ENCODE data around the gene VOPP1. TPM values are rescaled to one million over a fixed set of nuclear protein-coding genes. Genes with fewer than 3 reads are reported as not detected.
A peak's percentile ranks its signal among the peaks of the same experiment; 100 is the strongest.

Gene VOPP1
- total RNA-seq, 1 donor from 2014 or later: 90.6 TPM

- DNase-seq: no peak
- intact Hi-C loops (cut with micrococcal nuclease): no loop called here
- no peak overlapping the region for H3K4me3 Mint-ChIP-seq
- no peaks in the 10 kb centered on the region for H3K9me3 Mint-ChIP-seq
- peaks cover 25% of the 10 kb centered on the region for H3K36me3 Mint-ChIP-seq (ENCODE audit: low read depth)
- H3K27ac Mint-ChIP-seq: peak overlapping the region; percentile 56
- H3K27me3 Mint-ChIP-seq: no peaks in the 10 kb centered on the region
- H3K4me1 Mint-ChIP-seq: peaks cover 65% of the 10 kb centered on the region
Measured at GRCh38 chr7:55538538-55538937, 33.8 kb downstream of the VOPP1 start.

GRCh38 chr7:55537458-55537990 is 34.8 kb downstream of the VOPP1 start:
- H3K4me3 Mint-ChIP-seq: no peak overlapping the region
- intact Hi-C loops (cut with micrococcal nuclease): no loop called here
- peaks cover 2% of the 10 kb centered on the region for H3K27me3 Mint-ChIP-seq
- DNase-seq: no peak
- H3K36me3 Mint-ChIP-seq (ENCODE audit: low read depth): peaks cover 28% of the 10 kb centered on the region
- H3K27ac Mint-ChIP-seq: peak overlapping the region; percentile 99
- peaks cover 75% of the 10 kb centered on the region for H3K4me1 Mint-ChIP-seq
- H3K9me3 Mint-ChIP-seq: no peaks in the 10 kb centered on the region

GRCh38 chr7:55536619-55537457 is 35.5 kb downstream of the VOPP1 start:
- Mint-ChIP-seq H3K4me1 (peaks cover 79% of the 10 kb centered on the region), H3K9me3 (no peaks in the 10 kb centered on the region), H3K27ac (peak overlapping the region; percentile 99), H3K4me3 (peak overlapping the region; percentile 70), H3K27me3 (peaks cover 2% of the 10 kb centered on the region), H3K36me3 (ENCODE audit: low read depth) (peaks cover 34% of the 10 kb centered on the region)
- no peak for DNase-seq
- intact Hi-C loops (cut with micrococcal nuclease): no loop called here

GRCh38 chr7:55535617-55536016 is 36.7 kb downstream of the VOPP1 start:
- Mint-ChIP-seq H3K36me3 (ENCODE audit: low read depth) (peaks cover 38% of the 10 kb centered on the region), H3K9me3 (no peaks in the 10 kb centered on the region), H3K27me3 (peaks cover 2% of the 10 kb centered on the region), H3K4me1 (peaks cover 82% of the 10 kb centered on the region), H3K4me3 (peak overlapping the region; percentile 70), H3K27ac (peak overlapping the region; percentile 99)
- DNase-seq: no peak
- intact Hi-C loops (cut with micrococcal nuclease): loop anchor here (2.0 kb wide), 1 partner anchor 67 kb away; no protein-coding TSS in a partner anchor

- peaks cover 2% of the 10 kb centered on the region for H3K27me3 Mint-ChIP-seq
- intact Hi-C loops (cut with micrococcal nuclease): loop anchor here (1.0 to 2.0 kb wide), 5 partner anchors 18 to 66 kb away; no protein-coding TSS in a partner anchor
- H3K9me3 Mint-ChIP-seq: no peaks in the 10 kb centered on the region
- peaks cover 85% of the 10 kb centered on the region for H3K4me1 Mint-ChIP-seq
- peaks cover 40% of the 10 kb centered on the region for H3K36me3 Mint-ChIP-seq (ENCODE audit: low read depth)
- H3K27ac Mint-ChIP-seq: peak overlapping the region; percentile 99
- peak overlapping the region; percentile 70 for H3K4me3 Mint-ChIP-seq
- no peak for DNase-seq
Measured at GRCh38 chr7:55534916-55535590, 37.2 kb downstream of the VOPP1 start.

GRCh38 chr7:55534262-55534915 is 37.9 kb downstream of the VOPP1 start:
- Mint-ChIP-seq H3K4me3 (peak overlapping the region; percentile 70), H3K27ac (peak overlapping the region; percentile 99), H3K36me3 (ENCODE audit: low read depth) (peaks cover 42% of the 10 kb centered on the region), H3K9me3 (no peaks in the 10 kb centered on the region), H3K4me1 (peaks cover 87% of the 10 kb centered on the region), H3K27me3 (peaks cover 2% of the 10 kb centered on the region)
- DNase-seq: peak; percentile 93
- intact Hi-C loops (cut with micrococcal nuclease): loop anchor here (1.0 to 2.0 kb wide), 5 partner anchors 17 to 66 kb away; no protein-coding TSS in a partner anchor

- Mint-ChIP-seq H3K9me3 (no peaks in the 10 kb centered on the region), H3K27me3 (peaks cover 2% of the 10 kb centered on the region), H3K4me1 (peaks cover 84% of the 10 kb centered on the region), H3K36me3 (ENCODE audit: low read depth) (peaks cover 41% of the 10 kb centered on the region), H3K4me3 (peak overlapping the region; percentile 70), H3K27ac (peak overlapping the region; percentile 99)
- intact Hi-C loops (cut with micrococcal nuclease): loop anchor here (1.0 to 2.0 kb wide), 9 partner anchors 16 to 537 kb away; no protein-coding TSS in a partner anchor
- DNase-seq: no peak
Measured at GRCh38 chr7:55533729-55534080, 38.6 kb downstream of the VOPP1 start.

- H3K27me3 Mint-ChIP-seq: peaks cover 2% of the 10 kb centered on the region
- peak overlapping the region; percentile 70 for H3K4me3 Mint-ChIP-seq
- intact Hi-C loops (cut with micrococcal nuclease): loop anchor here (1.0 to 2.0 kb wide), 4 partner anchors 100 to 537 kb away; no protein-coding TSS in a partner anchor
- H3K9me3 Mint-ChIP-seq: no peaks in the 10 kb centered on the region
- peak overlapping the region; percentile 99 for H3K27ac Mint-ChIP-seq
- DNase-seq: peak; percentile 95
- peaks cover 78% of the 10 kb centered on the region for H3K4me1 Mint-ChIP-seq
- peaks cover 37% of the 10 kb centered on the region for H3K36me3 Mint-ChIP-seq (ENCODE audit: low read depth)
Measured at GRCh38 chr7:55533050-55533728, 39.1 kb downstream of the VOPP1 start.

- Mint-ChIP-seq H3K27ac (peak overlapping the region; percentile 99), H3K36me3 (ENCODE audit: low read depth) (peaks cover 33% of the 10 kb centered on the region), H3K27me3 (peaks cover 2% of the 10 kb centered on the region), H3K4me1 (peaks cover 73% of the 10 kb centered on the region), H3K4me3 (peak overlapping the region; percentile 70), H3K9me3 (no peaks in the 10 kb centered on the region)
- no peak for DNase-seq
- intact Hi-C loops (cut with micrococcal nuclease): loop anchor here (2.0 kb wide), 1 partner anchor 100 kb away; no protein-coding TSS in a partner anchor
Measured at GRCh38 chr7:55532150-55532917, 40.0 kb downstream of the VOPP1 start.

- H3K4me3 Mint-ChIP-seq: peak overlapping the region; percentile 70
- DNase-seq: no peak
- H3K9me3 Mint-ChIP-seq: no peaks in the 10 kb centered on the region
- H3K36me3 Mint-ChIP-seq (ENCODE audit: low read depth): peaks cover 35% of the 10 kb centered on the region
- H3K27ac Mint-ChIP-seq: peak overlapping the region; percentile 99
- peaks cover 2% of the 10 kb centered on the region for H3K27me3 Mint-ChIP-seq
- intact Hi-C loops (cut with micrococcal nuclease): no loop called here
- H3K4me1 Mint-ChIP-seq: peaks cover 68% of the 10 kb centered on the region
Measured at GRCh38 chr7:55531536-55531935, 40.8 kb downstream of the VOPP1 start.

GRCh38 chr7:55527307-55527706 is 45.0 kb downstream of the VOPP1 start:
- Mint-ChIP-seq H3K27ac (no peak overlapping the region), H3K27me3 (no peaks in the 10 kb centered on the region), H3K9me3 (no peaks in the 10 kb centered on the region), H3K36me3 (ENCODE audit: low read depth) (peaks cover 30% of the 10 kb centered on the region), H3K4me1 (peaks cover 54% of the 10 kb centered on the region), H3K4me3 (no peak overlapping the region)
- no peak for DNase-seq
- intact Hi-C loops (cut with micrococcal nuclease): no loop called here

GRCh38 chr7:55526770-55527169 is 45.5 kb downstream of the VOPP1 start:
- intact Hi-C loops (cut with micrococcal nuclease): no loop called here
- no peak for DNase-seq
- no peak overlapping the region for H3K27ac Mint-ChIP-seq
- peaks cover 25% of the 10 kb centered on the region for H3K36me3 Mint-ChIP-seq (ENCODE audit: low read depth)
- no peaks in the 10 kb centered on the region for H3K27me3 Mint-ChIP-seq
- no peak overlapping the region for H3K4me3 Mint-ChIP-seq
- H3K4me1 Mint-ChIP-seq: peaks cover 49% of the 10 kb centered on the region
- H3K9me3 Mint-ChIP-seq: no peaks in the 10 kb centered on the region
